GM20431 (cell line): Measurements from ENCODE around the gene FAM124A.

Experiments used
- in situ Hi-C: fragments of 300-500 bp; cut with MseI, MboI; formaldehyde crosslinking; loops from one replicate; pipeline ENCODE4 v1.15.0; 2020; ENCODE audit warnings: low sequenced_read_pairs; ENCODE audit not compliant: unreplicated experiment

Gene FAM124A

GRCh38 chr13:51213173-51213728 lies 8.9 kb upstream of the FAM124A start:
- in situ Hi-C loops: no loop called here

GRCh38 chr13:51218626-51219025 lies 3.6 kb upstream of the FAM124A start:
- in situ Hi-C loops: no loop called here

DNA sequence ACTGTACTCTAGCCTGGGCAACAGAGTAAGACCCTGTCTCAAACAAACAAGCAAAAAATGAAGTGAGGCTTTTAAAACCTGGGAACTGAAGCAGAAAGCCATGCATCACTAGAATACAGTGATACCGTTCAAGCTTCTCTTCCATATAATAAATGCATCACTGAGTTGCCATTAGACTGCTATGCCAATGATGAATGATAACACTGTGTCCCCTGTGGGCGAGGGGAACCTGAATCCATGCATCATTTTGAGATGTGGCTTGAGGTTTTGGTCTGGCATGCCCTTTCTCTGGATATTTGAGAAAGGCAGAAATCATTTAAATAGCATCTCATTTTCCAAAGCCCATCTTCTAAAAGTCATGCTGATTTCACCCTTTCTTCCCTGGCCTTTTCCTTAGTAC lies 1.5 kb upstream of the FAM124A start:
- in situ Hi-C loops: no loop called here

DNA sequence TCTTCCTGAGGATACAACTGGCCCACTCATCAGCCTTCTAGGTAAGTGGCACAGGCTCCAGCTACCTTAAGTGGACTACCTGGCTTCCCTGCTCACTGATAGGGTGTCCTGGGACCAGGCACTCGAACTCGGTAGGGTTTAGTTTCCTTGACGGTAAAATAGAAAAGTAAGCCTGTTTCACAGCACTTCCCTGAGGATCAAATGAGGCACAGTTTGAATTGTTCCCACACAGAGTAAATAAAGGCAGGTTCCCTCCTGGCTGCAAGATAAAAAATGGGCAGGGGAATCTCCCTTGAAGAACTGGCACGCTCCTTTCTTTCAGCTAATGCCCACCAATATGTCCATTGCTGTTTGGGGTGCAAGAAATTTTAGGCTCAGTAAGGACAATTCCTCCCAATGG lies 1.1 kb upstream of the FAM124A start:
- in situ Hi-C loops: no loop called here

- in situ Hi-C loops: no loop called here
Measured at GRCh38 chr13:51221674-51222036, 543 bp upstream of the FAM124A start.

GRCh38 chr13:51222686-51223559 lies 725 bp downstream of the FAM124A start:
- in situ Hi-C loops: no loop called here

GRCh38 chr13:51223560-51224270 lies 1.5 kb downstream of the FAM124A start:
- in situ Hi-C loops: no loop called here

- in situ Hi-C loops: no loop called here
Measured at GRCh38 chr13:51225029-51225428, 2.8 kb downstream of the FAM124A start.

DNA sequence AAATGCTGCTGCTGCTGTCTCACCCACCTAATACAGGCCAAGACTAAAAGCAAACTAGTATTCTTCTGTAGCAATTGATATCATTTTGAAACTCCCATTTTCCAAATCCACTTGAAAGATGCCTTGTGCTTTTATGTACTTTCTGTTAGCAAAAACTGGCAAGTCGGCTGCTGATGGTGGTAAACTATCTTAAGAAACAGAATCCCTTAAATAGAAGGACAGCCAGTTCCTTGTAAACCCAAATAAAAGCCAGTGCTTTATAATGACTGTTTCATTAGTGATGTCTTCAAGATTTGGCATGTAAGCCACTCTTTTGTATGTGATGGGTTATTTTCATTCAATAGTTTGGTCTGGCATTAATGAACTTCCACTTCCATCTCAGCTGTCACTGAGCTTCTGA lies 5.2 kb downstream of the FAM124A start:
- in situ Hi-C loops: no loop called here

DNA sequence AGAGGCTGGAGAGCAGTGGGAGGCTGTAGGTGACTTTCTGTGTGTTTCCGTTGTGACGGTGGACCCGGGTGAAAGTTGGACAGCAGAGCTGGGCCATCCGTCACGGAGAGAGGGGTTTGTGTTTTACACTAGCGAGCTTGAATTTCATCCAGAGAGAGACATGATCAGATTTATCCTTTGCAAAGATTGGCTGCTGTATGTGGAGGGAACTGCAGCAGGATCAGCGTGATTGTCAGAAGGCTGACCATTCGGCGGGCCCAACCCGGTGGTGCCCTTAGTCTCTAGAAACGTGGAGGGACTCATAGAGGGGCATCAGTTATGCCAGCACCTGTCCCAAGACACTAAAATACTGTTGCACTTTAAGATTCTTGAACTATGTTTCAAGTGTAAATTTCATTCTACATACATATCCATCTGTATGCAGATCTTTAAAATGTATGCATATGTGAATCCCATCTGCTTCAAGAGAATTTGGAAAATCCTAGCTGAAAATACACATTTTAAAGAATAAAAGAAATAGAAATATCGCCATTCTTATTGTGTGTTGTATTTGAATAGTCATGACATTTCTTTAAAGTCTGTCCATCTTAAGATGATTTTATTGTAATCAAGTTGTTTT lies 7.0 kb downstream of the FAM124A start:
- in situ Hi-C loops: no loop called here

DNA sequence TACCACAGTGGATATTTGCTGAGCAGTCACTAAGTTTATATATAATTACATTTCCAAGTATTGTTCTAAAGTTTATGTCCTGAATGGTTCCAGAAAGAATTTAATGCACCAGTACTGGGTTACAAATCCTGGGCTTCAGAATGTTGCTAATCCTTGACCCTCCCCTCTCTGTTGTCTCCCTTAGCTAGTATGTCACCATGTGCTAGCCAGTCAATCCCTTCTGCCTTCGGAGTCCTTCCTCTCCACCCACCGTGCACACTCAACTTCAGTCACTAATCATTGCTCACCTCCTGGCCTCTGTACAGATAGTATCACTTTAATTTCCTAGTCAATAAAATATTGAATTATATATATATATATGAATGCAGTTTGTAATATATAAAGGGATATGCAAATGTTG lies 7.5 kb downstream of the FAM124A start:
- in situ Hi-C loops: no loop called here

- in situ Hi-C loops: no loop called here
Measured at GRCh38 chr13:51230477-51231105, 8.4 kb downstream of the FAM124A start.

GRCh38 chr13:51231456-51231855 lies 9.3 kb downstream of the FAM124A start:
- in situ Hi-C loops: no loop called here

- in situ Hi-C loops: no loop called here
Measured at GRCh38 chr13:51232328-51232727, 10.1 kb downstream of the FAM124A start.

- in situ Hi-C loops: no loop called here
Measured at GRCh38 chr13:51233117-51233826, 11.1 kb downstream of the FAM124A start.

DNA sequence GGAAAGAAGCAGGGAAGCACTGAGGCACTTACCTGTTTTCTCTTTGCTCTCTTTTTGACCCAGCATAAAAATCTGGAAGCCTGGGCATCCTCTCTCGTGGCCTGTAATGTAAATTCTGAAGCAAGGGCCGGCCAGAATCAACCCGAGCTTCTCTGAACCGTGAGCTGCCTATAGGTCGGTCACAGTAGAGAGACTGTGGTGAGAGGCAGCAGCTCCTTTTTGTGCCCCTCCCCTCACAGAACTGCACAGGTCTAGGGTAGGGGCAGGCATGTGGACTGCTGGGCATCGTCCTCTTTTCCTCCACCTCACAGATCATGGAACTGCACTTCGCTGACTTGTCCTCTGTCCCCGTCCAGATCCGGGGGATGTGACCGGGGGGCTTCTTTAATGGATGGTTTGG lies 12.5 kb downstream of the FAM124A start:
- in situ Hi-C loops: no loop called here

- in situ Hi-C loops: no loop called here
Measured at GRCh38 chr13:51235186-51235585, 13.0 kb downstream of the FAM124A start.

DNA sequence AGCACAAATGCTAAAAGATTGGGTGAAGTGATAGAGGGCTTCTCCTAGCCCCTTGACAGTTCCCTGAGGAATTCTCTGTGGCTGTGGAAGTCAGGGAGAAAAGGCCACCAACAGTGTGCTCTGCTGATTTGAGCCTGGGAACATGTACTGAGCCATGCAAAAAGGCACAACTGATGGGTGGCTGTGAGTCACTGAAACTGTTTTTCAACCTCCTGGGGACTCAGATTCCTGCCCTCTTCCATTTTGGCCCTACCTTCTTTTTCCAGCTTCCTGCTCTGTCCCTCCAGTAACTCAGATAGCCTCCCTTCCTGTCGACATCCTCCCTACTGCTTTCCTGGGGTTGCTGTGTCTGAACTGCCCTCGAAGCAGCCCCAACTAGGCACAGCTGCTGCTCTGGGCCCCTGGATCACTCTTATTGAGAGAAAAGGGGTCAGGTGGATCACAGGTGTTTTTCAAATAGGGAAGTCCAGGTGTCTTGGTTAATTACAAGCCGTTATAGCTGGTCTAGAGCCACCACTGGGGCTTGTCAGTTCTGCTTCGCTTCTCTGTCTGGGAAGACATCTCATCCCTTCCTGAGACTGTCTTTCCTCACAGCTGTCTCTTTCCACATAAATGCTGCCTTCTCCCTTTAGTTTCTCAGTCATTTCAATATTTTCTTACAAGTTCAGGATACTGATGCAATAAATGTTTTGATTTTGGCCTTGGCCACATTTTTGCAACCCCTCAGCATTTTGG lies 13.7 kb downstream of the FAM124A start:
- in situ Hi-C loops: no loop called here

DNA sequence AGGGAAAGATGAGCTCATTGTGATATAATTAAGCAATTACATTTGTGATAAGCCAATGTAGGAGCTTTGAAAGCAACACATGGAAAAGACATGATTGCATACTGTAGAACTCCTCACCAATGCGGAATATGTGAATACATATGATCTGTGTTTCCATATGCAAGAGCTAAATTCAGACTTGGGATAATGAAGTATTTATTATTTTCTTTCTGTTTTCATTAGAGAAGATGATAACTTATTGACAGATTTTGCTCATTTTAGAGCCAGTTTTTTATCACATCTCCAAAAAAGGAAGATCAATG lies 14.2 kb downstream of the FAM124A start:
- in situ Hi-C loops: no loop called here
